COR-L47 (cell line): Measurements from ENCODE around the gene DIS3L.
"Not testable (repeated sequence)": the region's sequence is repeated elsewhere in the genome, so short reads cannot be mapped to it uniquely, and the experiment has no call there.

ENCODE experiments used
- DNase-seq: peaks from one replicate; lab custom pipeline; 2025; lab: John Stamatoyannopoulos, UW

Gene DIS3L

GRCh38 chr15:66310786-66311185, 17.4 kb downstream of the DIS3L start:
- no peak for DNase-seq

GRCh38 chr15:66312144-66312543, 18.8 kb downstream of the DIS3L start:
- DNase-seq: no peak

GRCh38 chr15:66323312-66323928, 30.1 kb downstream of the DIS3L start:
- DNase-seq: no peak

GRCh38 chr15:66326051-66326450, 32.7 kb downstream of the DIS3L start:
- no peak for DNase-seq

- no peak for DNase-seq
Observed at GRCh38 chr15:66327736-66328135, 34.4 kb downstream of the DIS3L start.

GRCh38 chr15:66328771-66329170, 35.4 kb downstream of the DIS3L start:
- DNase-seq: no peak

GRCh38 chr15:66348530-66348929, 55.2 kb downstream of the DIS3L start:
- not testable (repeated sequence) for DNase-seq

GRCh38 chr15:66356077-66356358, 62.6 kb downstream of the DIS3L start:
- peak; percentile 18 for DNase-seq

DNA sequence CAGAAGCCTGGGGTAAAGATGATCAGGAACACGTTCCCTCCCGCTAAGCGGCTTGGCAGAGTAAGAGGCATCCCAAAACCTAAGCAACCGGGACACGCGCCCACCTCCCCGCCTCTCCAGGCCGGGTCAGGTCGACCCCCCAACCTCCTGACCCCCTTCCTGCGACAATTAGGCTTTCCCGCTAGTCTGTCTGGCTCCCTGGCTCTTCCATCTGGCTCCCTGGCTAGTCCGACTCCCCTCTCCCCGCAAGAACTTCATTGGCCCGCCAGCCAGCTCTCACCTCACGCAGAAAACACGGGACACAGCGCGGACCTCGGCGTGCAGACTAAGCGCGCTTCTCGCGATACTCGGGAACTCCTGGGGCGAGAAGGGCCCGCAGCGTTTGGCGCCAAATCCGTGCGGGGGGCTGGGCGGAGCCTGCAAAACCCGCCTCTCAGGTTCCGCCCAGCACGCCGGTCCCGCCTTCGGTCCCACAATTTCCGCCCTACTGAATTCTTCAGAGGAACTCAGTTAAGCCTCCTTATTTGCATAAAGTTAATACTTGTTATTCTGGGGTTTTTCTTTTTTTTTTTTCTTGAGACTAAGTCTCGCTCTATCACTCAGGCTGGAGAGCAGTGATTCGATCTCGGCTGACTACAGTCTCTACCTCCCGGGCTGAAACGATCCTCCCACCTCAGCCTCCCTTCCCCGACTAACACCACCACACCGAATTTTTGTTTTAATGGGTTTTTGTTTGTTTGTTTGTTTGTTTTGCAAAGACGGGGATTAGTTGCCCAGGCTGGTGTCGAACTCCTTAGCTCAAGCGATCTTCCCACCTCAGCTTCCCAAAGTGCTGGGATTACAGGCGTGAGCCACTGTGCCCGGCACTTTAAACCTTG, 63.2 kb downstream of the DIS3L start, which contains the start of gene TIPIN:
Gene TIPIN (minus strand): TSS at position 327 of the 878 bp plus-strand sequence. CDS start 3,738 bp downstream, outside the sequence.
- DNase-seq: peak; percentile 95

DNA sequence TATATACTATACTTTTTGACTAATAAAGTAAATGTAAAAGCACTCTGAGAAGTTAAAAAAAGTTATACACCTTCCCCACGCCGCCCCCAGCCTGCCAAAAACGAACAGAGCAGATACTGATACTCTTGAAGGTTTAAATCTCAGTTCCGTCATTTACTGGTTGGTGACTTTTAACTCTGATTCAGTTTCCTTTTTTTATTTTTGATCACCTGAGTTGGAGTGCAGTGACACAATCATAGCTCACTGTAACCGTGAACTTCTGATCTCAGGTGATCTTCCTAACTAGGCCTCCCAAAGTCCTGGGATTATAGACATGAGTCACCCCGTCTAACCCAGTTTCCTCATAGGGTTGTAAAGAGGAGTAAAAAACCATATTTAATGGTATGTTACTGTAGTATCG, 66.4 kb downstream of the DIS3L start:
- DNase-seq: no peak

GRCh38 chr15:66361745-66362460, 68.5 kb downstream of the DIS3L start:
- not testable (repeated sequence) for DNase-seq

GRCh38 chr15:66362776-66363175, 69.4 kb downstream of the DIS3L start:
- no peak for DNase-seq

- DNase-seq: no peak
Observed at GRCh38 chr15:66364944-66365528, 71.7 kb downstream of the DIS3L start.

- DNase-seq: peak; percentile 3
Observed at GRCh38 chr15:66369773-66370651, 76.6 kb downstream of the DIS3L start.

- DNase-seq: no peak
Observed at GRCh38 chr15:66374179-66374578, 80.8 kb downstream of the DIS3L start.

- no peak for DNase-seq
Observed at GRCh38 chr15:66378814-66379430, 85.6 kb downstream of the DIS3L start.

DNA sequence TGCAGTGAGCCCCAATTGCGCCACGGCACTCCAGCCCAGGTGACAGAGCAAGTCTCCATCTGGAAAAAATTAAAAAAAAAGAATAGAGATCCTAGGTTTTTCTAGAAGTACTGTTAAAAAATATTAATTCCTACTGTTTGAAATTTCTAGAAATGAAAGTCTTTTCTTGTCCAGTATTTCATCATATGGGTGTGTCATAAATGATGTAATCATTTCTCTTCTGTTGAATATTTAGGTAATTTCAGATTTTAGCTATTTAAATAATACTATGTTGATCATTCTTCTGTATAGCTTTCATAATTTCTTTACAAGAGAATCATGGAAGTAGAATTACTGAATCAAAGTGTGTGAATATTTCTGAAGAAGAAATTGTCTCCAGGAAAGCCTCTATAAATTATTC, 88.0 kb downstream of the DIS3L start:
- DNase-seq: not testable (repeated sequence)
